Measurements from ENCODE around the gene TCAP. TPM values are rescaled to one million over a fixed set of nuclear protein-coding genes. Genes with fewer than 3 reads are reported as not detected.

Gene TCAP
- total RNA-seq, 1 donor from 2014 or later: 2.3 TPM

- Mint-ChIP-seq H3K27ac (no peak overlapping the region), H3K36me3 (no peaks in the 10 kb centered on the region), H3K4me3 (no peak overlapping the region), H3K9me3 (no peaks in the 10 kb centered on the region), H3K27me3 (ENCODE audit: low read depth) (no peaks in the 10 kb centered on the region), H3K4me1 (peaks cover 26% of the 10 kb centered on the region)
- TF ChIP-seq, protein P1, sequence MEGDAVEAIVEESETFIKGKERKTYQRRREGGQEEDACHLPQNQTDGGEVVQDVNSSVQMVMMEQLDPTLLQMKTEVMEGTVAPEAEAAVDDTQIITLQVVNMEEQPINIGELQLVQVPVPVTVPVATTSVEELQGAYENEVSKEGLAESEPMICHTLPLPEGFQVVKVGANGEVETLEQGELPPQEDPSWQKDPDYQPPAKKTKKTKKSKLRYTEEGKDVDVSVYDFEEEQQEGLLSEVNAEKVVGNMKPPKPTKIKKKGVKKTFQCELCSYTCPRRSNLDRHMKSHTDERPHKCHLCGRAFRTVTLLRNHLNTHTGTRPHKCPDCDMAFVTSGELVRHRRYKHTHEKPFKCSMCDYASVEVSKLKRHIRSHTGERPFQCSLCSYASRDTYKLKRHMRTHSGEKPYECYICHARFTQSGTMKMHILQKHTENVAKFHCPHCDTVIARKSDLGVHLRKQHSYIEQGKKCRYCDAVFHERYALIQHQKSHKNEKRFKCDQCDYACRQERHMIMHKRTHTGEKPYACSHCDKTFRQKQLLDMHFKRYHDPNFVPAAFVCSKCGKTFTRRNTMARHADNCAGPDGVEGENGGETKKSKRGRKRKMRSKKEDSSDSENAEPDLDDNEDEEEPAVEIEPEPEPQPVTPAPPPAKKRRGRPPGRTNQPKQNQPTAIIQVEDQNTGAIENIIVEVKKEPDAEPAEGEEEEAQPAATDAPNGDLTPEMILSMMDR (IDR thresholded peaks at IDR 0.05; ENCODE audit: unreplicated experiment): no peak
- no peak for DNase-seq (ENCODE audit: low spot score in 2 of 2, unreplicated experiment in 2 of 2)
Observed at GRCh38 chr17:39641883-39642282, 23.3 kb upstream of the TCAP start.

GRCh38 chr17:39642291-39643074 lies 22.7 kb upstream of the TCAP start:
- no peaks in the 10 kb centered on the region for H3K27me3 Mint-ChIP-seq (ENCODE audit: low read depth)
- H3K4me3 Mint-ChIP-seq: no peak overlapping the region
- H3K36me3 Mint-ChIP-seq: no peaks in the 10 kb centered on the region
- no peak overlapping the region for H3K27ac Mint-ChIP-seq
- DNase-seq (ENCODE audit: low spot score in 2 of 2, unreplicated experiment in 2 of 2): no peak
- peaks cover 25% of the 10 kb centered on the region for H3K4me1 Mint-ChIP-seq
- H3K9me3 Mint-ChIP-seq: no peaks in the 10 kb centered on the region
- TF ChIP-seq, protein P1 (IDR thresholded peaks at IDR 0.05; ENCODE audit: unreplicated experiment): no peak

DNA sequence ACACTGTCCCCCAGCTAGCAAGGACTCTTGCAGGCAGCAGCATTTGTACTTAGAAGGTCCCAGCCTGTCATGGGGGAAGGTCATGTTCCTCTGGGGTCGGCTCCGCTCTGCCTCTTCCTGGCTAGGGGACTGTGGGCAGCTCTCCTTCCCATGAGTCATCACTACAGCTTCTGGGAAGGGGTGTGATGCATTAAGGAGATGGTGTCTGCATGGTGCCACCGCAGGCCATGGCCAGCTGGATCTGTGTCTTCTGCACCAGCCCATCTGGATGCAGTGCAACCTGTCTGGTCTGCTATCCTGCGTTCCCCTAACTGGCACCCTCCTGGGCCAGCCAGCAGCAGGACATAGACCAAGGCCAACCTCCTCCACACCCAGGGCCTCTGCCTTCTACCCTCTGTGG lies 21.9 kb upstream of the TCAP start:
- Mint-ChIP-seq H3K36me3 (no peaks in the 10 kb centered on the region), H3K9me3 (no peaks in the 10 kb centered on the region), H3K4me3 (no peak overlapping the region), H3K27ac (no peak overlapping the region), H3K27me3 (ENCODE audit: low read depth) (no peaks in the 10 kb centered on the region), H3K4me1 (peaks cover 17% of the 10 kb centered on the region)
- DNase-seq (ENCODE audit: low spot score in 2 of 2, unreplicated experiment in 2 of 2): no peak
- TF ChIP-seq, protein P1 (IDR thresholded peaks at IDR 0.05; ENCODE audit: unreplicated experiment): no peak

- H3K4me1 Mint-ChIP-seq: peaks cover 11% of the 10 kb centered on the region
- no peaks in the 10 kb centered on the region for H3K9me3 Mint-ChIP-seq
Observed at GRCh38 chr17:39647256-39647655, 17.9 kb upstream of the TCAP start.

DNA sequence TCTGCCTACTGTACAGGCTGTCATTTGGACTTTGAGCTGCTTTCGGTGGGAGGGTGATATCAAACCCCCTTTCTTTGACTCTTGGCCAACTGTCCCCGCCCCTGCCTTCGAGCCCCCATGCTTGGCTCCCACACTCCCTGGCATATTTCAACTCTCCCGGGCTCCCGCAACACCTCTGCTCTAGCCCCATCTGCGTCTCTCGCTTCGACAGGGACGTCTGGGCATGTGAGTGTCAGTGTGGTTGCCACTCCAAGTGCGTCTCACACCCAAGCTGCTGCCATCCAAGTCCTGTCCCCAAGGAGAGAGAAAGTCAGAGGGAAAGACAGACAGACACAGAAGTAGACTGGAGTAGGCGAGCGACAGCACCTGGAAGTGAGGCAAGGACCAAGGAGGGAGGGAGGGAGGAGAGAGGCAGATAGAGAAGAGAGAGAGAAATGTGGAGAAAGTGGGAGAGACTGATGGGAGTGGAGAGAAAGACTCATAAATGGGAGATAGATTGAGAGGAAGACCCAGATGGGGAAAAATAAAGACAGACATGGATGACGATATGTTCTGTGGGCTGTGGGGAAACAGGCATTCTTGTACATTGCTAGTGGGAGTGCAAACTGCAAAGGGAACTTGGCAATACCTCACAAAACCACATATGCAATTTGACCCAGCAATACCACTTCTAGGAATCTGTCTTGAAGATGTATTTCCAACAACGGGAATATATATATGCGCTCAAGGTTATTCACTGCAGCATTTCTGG lies 16.4 kb upstream of the TCAP start:
- Mint-ChIP-seq H3K27ac (peak overlapping the region; percentile 59), H3K27me3 (ENCODE audit: low read depth) (no peaks in the 10 kb centered on the region), H3K9me3 (no peaks in the 10 kb centered on the region), H3K4me3 (no peak overlapping the region), H3K36me3 (peaks cover 2% of the 10 kb centered on the region), H3K4me1 (peaks cover 25% of the 10 kb centered on the region)
- DNase-seq (ENCODE audit: low spot score in 2 of 2, unreplicated experiment in 2 of 2): no peak
- TF ChIP-seq, protein P1 (IDR thresholded peaks at IDR 0.05; ENCODE audit: unreplicated experiment): no peak

More at GRCh38 chr17:39647256-39647655, 17.9 kb upstream of the TCAP start:
- DNase-seq (ENCODE audit: low spot score in 2 of 2, unreplicated experiment in 2 of 2): no peak
- TF ChIP-seq, protein P1 (IDR thresholded peaks at IDR 0.05; ENCODE audit: unreplicated experiment): no peak
- H3K27ac Mint-ChIP-seq: no peak overlapping the region
- H3K27me3 Mint-ChIP-seq (ENCODE audit: low read depth): no peaks in the 10 kb centered on the region
- no peak overlapping the region for H3K4me3 Mint-ChIP-seq
- peaks cover 2% of the 10 kb centered on the region for H3K36me3 Mint-ChIP-seq

Measured in mesothelial cell of epicardium (in vitro differentiated cells).